Activated T-cell treated with anti-CD3 and anti-CD28 coated beads for 1 hour (primary cell): Measurements from ENCODE around the gene PTPRO.

Experiments
- DNase-seq: peaks from one replicate; pipeline ENCODE4 v3.0.0-alpha.2; 2020; ENCODE audit warnings: low read depth

PTPRO gene

GRCh38 chr12:15527201-15528080 is 205.1 kb downstream of the PTPRO start:
- DNase-seq, result no peak

DNA sequence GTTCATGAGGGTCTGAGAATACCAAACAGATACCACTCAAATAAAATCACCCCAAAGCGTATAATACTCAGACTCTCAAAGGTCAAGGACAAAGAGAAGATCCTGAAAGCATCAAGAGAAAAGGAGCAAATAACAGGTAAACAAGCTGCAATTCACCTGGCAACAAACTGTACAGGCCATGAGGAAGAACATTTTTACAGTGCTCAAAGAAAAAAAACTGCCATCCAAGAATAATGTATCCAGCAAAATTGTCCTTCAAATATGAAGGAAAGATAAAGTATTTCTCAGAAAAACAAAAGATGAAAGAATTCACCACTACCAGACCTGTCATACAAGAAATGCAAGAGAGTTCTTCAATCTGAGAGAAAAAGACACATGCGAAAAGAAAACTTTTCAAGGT is 206.4 kb downstream of the PTPRO start:
- no peak for DNase-seq

GRCh38 chr12:15530361-15530760 is 208.1 kb downstream of the PTPRO start:
- no peak for DNase-seq

GRCh38 chr12:15532364-15532977 is 210.2 kb downstream of the PTPRO start:
- DNase-seq, result peak; percentile 28

GRCh38 chr12:15534322-15534721 is 212.0 kb downstream of the PTPRO start:
- DNase-seq, result no peak

DNA sequence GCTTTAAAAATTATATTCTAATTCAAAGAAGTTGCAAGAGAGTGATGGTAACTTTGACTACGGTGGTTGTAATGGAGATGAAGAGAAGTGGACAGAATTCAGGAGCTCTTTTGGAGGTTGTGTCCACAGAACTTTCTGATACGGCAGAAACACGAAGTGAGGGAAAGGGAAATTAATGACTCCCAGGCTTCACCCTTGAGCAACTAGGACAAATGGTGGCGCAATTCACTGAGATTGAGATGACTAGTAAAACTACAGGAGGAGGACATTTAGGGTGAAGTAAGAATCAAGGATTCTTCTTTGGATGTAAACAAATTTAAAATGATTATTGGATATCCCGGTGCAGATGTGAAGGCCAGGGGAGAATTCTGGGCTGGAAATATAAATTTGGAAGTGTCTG is 212.6 kb downstream of the PTPRO start:
- no peak for DNase-seq

- DNase-seq, result no peak
These were observed 213.1 kb downstream of the PTPRO start for GRCh38 chr12:15535352-15535781.

DNA sequence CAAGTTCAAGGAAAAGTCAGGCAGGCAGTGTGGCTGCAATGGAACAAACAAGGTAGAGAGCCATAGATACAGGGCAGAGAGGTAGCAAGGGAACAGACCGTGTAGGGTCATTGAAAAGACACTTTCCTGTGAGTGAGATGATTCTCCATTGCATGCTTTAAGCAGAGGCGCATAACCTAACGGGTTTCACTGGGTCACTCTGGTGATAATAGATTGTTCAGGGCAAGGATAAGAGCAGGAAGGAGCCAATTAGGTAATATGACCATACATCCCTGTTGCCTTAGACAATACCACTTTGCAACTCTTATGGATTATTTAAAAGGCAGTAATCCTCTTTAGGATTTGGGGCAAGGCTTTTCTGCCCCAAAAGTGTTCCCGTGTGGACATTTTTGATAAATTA is 214.1 kb downstream of the PTPRO start:
- DNase-seq, result no peak

- no peak for DNase-seq
These were observed 216.6 kb downstream of the PTPRO start for GRCh38 chr12:15538881-15539280.

GRCh38 chr12:15540005-15540404 is 217.7 kb downstream of the PTPRO start:
- DNase-seq, result no peak

DNA sequence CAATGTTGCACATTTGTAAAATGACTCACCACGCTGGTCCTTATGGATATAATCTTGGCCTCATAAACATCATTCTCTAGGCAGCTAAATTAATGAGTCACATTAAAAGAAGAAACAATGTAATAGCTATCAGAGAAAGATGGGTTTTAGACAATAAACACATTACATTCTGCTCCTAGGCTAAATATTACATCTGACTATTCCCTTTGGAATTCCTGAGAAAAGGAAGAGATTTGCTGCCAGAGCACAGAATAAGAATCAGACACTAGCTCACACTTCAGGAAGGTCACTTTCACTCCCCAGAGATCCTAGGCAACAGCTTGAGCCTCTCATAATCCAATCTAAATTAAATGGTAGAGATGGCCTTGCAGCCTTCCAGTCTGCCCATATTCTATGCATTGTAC is 218.2 kb downstream of the PTPRO start:
- no peak for DNase-seq

- no peak for DNase-seq
These were observed 219.8 kb downstream of the PTPRO start for GRCh38 chr12:15541996-15542631.

GRCh38 chr12:15543347-15543746 is 221.0 kb downstream of the PTPRO start:
- DNase-seq, result no peak

- DNase-seq, result no peak
These were observed 222.3 kb downstream of the PTPRO start for GRCh38 chr12:15544589-15544988.

GRCh38 chr12:15545334-15545733 is 223.0 kb downstream of the PTPRO start:
- DNase-seq, result no peak

DNA sequence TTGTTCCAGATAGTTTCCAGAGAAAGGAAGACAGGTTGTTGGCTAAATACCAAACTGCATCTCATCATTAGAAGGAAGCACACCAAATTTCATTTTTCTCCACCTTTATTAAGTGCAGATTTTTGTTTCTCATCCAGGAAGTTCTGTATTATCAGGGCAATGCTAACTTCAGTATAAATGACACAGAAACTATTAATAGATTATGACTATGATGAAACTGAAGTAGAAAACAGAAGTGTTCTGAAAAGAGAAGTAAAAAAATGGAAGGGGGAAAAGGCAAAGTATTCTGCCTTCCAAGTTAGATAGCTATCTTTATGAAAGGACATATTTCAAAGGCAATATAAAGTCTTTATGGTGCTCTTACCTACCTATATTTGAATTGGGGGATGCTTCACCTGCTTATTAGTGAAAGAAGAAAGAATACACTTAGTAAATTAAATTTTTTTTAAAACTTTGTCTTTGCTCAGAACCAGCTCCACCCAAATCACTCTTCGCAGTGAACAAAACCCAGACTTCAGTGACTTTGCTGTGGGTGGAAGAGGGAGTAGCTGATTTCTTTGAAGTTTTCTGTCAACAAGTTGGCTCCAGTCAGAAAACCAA is 223.9 kb downstream of the PTPRO start:
- no peak for DNase-seq

GRCh38 chr12:15547063-15547462 is 224.8 kb downstream of the PTPRO start:
- no peak for DNase-seq

DNA sequence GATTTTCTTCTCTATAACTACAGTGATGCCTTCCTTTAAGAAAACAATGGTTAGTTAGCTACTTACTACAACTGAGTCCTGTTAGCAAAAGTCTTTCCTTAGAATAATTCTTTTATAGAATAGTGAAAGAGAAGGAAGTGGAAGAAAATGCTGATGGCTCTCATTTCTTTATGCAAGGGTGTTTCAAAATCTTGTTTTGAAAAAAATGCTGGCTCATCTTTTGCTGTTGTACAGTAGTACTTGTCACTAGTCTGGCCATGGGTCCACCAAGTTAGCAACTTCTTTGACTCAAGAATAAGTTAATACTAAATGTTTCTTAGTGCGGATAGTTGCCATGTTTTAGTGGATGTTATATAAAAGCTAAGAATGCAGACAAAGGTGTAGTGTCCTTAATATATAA is 225.4 kb downstream of the PTPRO start:
- no peak for DNase-seq

GRCh38 chr12:15550793-15551192 is 228.5 kb downstream of the PTPRO start:
- no peak for DNase-seq

GRCh38 chr12:15555446-15555845 is 233.1 kb downstream of the PTPRO start:
- no peak for DNase-seq

- no peak for DNase-seq
These were observed 234.2 kb downstream of the PTPRO start for GRCh38 chr12:15556411-15557102.

- no peak for DNase-seq
These were observed 236.7 kb downstream of the PTPRO start for GRCh38 chr12:15558915-15559528.
